GM21515 (cell line): ENCODE measurements around the gene LITAF.

ENCODE experiments used
- ATAC-seq: cut with Tn5 transposase; IDR thresholded peaks from one replicate; pipeline ENCODE4 v1.9.1; 2021; ENCODE audit not compliant: unreplicated experiment

The LITAF gene

DNA sequence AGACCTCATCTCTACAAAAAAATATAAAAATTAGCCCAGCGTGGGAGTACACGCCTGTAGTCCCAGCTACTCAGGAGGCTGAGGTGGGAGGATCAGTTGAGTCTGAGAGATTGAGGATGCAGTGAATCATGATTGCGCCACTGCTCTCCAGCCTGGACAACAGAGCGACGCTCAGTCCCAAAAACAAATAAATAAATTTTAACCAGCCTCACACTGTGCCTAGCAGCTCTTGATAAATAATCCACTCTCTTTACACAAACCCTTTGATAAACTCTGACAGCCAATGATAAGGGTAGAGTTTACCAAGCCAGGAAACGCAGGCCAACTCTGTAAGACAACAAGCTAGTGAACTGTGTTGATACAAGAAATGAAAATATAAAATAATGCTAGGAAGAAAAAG lies 32.7 kb downstream of the LITAF start:
- ATAC-seq, result no peak

DNA sequence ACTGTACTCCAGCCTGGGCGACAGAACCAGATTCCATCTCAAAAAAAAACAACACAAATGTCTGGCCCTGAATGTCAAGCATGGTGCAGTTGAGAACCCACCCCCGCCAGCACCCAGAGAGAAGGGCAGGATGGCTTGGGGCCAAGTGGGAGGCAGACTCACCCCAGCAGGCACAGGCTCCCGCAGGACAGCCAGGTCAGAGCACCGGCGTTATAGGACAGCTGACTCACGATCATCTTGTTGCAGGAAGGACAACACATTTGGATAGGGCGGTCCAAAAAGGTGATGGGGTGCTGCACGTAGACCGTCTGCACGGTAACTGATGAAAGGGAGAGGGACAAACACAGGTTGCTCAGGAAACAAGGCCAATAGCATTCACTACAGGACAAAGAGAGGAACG lies 33.3 kb downstream of the LITAF start:
- no peak for ATAC-seq

DNA sequence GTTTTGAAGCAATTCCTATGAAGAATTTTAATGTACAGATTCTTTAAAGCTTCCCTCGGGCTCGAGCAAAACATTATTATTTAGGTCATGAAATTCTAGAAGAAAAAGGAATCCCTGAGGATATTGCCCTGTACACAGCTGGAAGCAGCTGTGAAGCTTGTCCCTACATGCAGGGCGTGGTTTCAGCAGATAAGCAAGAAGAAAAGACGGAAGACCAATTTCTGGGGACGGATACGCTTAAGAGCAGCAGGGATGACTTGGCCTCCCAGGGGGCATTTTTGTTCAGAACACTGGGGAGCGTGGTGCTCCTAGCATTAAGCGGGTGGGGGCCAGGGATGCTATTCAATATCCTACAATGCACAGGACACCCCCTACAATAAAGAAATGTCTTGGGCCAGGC lies 34.3 kb downstream of the LITAF start:
- no peak for ATAC-seq

DNA sequence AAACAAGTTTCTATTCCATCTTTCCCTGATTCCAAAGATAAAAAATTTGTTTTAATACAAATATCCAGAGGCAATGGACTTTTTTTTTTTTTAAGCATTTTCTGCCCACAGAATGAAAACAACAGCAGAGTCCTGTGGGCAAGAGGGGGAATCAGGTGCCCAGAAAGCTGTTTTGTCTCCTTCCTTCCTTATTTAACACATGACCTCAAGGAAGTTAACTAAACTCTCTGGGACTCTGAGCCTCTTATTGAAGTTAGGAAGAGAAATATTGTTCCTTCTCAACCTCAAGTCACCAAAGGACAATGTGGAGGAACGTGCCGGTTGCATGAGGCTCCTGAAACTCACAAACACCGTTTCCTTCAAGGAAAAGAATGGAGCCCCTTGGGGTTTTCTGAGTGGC lies 34.9 kb downstream of the LITAF start:
- ATAC-seq, result no peak

DNA sequence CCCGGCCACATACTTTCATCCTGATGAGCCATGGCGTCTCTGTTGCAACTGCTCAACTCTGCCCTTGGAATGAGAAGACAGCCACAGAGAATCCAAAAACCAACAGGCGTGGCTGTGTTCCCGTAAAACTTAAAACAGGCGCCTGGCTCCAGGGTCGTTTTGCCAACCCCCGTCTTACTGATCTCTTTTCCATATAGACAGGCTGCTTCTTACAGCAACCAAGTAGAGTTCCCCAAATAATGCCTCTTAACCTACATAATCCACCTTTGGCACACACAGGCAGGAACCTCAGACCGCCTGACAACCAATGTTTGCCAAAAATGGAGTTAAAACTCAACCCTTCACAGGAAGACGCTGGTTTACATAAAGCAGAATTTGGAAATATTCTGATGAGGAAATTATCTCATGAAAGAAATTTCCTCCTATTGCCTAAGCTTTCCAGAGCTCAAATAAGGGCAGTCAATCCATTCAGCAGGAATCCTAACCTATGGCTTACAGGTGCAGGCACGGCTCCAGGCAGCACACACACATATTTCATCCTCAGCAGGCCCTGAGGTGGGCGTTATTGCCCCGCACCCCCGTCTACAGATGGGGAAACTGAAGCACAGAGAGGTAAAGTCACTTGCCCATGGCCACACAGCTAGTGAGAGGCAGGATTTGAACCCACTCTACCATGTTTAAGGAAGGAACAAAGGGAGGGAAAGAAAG lies 35.8 kb downstream of the LITAF start:
- ATAC-seq, result no peak

DNA sequence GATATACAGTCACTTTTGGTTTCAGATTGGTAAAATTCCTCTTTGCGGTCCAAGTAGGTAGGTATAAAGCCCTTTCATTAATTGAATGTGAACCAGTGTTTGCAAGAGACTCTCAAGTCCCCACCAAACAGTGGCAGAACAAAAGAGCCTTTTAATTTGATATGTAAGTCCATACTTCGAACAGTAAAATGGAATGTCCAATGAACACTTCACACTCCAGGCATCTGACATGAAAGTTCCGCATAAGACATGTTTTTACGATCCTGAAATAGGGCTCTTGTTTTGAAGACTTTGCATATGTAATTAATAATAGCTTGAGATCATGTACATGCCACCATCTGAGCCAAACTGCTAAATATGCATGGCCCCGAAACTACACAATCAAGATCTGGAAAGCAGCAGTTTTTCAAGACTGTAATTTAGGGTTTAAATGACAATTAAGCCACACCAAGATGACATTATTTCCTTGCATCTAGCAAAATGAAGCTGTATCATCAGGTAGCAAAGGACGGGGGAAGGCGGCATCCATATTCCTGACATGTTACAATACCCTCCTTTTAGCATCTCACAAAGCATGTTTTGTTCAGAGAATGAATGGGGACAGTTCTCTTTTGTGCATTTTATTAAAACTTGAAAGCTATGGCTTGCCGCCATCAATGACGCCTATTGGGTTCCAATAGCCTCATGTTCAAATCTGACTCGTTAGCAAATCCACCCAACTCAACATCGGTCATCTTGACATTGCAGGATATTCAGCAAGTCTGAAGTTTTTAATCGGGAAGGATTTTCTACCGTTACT lies 39.4 kb downstream of the LITAF start:
- ATAC-seq, result no peak

DNA sequence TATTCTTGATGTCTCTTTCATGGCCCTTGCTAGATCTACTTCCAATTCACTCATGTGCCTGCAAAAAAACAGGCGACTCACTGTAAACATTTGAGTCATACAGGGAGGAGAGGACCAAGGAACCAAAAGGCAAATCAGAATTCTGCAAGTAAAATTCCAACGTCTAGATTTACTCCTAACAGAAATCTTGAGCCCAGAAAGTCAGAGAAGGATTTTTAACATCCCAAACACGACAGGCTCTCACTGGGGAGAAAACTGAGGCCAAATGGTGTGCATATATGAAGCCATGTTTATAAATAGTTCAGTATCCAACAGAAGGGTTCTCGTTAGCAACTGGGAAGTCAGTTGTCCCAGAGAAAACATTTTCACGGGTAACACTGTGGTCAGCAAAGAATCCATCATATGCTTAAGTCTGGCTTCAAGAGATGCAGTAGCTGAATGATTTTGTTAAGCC lies 40.1 kb downstream of the LITAF start:
- no peak for ATAC-seq

DNA sequence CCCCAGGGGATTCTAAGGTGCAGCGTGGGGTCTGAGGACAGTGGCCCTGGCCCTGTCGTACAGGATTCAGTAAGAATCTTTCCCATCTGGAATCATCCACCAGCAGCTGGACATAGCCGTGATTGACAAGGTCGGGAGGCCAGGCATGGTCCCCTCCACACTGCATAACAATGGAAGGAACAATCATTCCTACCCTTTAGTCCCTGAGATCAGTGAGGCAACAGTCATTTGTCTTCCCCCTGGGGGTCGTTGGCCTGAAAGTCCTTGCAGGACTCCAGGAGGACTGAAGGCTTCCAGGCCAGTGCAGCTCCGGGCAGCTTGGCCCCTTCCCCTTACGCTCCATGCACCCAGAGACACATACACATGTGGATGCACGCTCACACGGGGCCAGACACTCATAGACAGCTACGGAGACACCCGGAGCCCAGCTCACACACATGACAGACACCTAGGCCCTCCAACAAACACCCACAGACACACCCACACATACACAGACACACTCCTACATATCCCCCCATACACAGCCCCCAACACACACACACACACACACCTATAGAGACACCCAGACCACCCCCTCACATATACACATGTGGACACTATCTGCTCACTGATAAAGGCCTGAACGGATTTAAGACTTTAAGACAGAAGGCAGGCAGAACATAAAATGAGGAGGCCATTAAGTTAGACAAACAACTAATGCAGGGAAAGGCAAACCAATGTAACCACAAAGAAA lies 42.9 kb downstream of the LITAF start:
- ATAC-seq, result no peak

DNA sequence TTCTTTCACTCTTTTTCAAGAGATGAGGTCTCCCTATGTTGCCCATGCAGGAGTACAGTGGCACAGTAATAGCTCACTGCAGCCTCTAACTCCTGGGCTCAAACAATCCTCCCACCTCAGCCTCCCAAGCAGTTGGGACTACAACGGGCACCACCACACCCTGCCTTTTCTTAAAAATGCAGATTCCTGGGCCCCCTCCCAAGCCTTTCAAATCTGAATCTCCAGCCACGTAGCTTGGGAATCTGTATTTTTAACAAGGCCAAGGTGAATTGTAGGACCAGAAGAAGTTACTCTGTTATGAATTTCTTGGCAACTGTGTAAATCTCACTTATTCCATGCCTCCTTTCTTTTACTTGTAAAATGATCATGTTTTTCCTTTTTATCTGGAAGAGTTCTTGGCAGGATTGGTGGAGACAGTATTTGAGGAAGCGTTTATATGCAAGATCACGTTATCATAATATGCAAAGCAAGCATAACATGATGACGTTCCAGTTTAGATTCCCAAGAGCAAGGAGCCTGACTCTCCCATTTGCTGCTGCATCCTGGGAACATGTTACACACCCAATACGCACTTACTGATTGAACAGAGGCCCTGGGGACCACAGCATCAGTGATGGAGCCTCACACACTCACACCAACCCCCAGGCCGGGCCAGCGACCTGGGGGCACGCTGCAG lies 44.5 kb downstream of the LITAF start:
- ATAC-seq, result no peak

DNA sequence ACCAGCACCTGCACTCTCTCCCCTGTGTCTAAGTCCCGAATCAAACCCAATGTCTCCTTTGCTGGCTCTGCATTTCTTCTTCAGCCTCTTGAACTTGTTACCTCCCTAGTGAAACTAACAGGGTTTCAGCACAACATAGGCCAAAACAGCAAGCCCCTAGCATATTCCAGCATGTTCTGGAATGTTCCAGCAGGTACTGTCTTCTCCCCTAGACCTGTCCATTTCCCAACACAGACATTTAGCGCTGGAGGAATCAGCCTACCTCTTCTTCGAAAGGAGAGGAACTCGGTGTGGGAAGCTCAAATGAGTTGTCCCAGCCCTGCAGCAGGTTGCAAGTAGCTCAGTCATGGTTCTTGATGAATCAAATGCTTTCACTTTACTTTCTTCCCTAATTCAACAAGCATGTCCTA lies 47.1 kb downstream of the LITAF start:
- no peak for ATAC-seq

DNA sequence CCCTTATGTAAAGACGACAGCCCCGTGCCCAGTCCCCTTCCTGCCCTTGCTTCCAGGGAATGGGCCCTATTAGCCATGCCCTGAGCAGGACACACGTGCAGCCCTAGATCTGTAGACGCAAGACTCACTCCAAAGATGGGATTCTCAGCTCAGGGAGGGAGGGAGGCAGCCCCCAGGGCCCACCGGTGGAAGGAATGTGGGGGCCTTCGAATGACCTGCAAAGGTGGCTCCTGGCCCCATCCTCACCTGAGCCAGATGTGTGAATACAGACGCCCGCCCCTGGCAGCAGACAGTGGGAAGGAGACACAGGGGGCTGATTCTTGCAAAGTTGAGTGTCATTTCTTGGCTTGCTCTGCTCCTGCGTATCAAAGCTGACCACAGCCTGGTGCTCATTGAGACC lies 47.8 kb downstream of the LITAF start:
- ATAC-seq, result no peak

DNA sequence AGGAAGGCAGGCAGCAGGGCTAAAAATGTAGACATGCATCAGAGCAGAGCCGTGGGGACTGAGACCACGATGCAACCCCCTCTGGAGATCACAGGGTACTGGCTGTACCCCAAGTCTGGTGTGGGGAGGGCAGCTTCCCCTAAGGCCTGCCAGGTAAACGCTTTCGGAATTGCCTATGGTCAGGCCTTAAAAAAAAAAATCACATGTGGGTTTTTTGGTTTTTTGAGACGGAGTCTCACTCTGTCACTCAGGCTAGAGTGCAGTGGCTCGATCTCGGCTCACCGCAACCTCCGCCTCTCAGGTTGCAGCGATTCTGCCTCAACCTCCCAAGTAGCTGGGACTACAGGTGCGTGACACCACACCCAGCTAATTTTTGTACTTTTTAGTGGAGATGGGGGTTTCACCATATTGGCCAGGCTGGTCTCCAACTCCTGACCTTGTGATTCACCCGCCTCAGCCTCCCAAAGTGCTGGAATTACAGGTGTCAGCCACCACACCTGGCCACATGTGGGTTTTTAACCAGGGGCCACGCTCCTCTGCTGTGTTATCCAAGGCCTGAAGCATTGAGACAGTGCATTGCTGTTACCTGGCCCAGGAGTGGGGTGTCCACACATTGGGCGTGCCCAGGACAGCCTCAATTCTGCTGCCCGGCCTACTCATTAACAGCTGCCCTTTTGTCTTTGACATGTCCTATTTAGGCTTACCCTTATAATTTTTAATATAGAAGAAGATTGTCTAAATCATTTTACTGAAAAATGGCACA lies 50.4 kb downstream of the LITAF start:
- no peak for ATAC-seq

DNA sequence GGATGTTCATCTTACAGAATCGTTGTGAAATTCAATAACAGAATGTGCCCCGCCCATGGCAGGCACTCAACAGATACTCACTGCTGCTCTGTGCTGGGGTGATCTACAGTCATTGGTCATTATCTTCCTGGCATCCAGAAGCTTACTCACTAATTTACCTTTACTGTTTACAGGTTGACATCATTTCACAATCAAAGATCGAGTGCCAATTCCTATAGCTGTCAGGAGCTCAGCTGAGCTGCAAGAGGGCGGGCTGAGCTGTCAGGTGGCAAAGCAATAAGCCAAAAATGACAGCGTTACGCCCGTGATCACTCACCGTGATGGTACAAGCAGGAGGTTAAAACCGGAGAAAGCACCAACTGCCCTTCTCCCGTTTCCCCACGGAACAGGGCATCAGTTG lies 51.2 kb downstream of the LITAF start:
- ATAC-seq, result no peak

DNA sequence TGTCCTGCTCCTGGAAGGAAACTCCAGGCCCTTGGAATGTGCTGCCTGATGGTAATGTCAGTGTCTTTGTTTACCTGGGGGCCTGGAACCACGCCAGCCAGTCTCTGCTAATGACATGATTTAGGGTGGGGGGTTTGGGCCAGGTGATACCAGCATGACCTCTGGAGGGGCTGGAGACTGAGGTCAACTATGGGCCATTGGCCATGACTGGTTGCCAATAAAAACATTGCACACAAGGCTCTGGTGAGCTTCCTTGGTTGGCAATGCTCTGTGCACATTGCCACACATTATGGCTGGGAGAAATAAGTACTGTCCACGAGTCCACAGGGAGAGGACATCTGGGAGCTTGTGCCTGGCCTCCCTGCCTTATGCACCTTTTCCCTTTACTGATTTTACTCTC lies 52.5 kb downstream of the LITAF start:
- no peak for ATAC-seq

DNA sequence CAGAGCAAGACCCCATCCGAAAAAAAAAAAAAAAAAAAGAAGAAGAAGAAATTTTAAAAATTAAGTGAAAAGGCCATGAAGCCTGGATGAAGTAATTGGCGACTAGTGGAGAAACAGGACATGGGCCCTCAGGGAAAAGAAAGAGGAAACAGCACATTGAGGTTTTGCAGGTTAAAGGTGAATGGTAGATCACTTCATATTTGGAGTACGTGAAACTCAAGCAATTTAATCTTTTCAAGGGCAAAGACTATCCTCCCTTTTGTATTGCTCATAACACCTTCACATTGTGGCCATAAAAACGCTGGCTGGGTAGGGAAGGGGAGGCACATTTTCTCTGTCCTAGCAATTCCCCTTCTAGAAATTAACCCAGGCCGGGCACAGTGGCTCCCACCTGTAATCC lies 53.1 kb downstream of the LITAF start:
- ATAC-seq, result no peak

DNA sequence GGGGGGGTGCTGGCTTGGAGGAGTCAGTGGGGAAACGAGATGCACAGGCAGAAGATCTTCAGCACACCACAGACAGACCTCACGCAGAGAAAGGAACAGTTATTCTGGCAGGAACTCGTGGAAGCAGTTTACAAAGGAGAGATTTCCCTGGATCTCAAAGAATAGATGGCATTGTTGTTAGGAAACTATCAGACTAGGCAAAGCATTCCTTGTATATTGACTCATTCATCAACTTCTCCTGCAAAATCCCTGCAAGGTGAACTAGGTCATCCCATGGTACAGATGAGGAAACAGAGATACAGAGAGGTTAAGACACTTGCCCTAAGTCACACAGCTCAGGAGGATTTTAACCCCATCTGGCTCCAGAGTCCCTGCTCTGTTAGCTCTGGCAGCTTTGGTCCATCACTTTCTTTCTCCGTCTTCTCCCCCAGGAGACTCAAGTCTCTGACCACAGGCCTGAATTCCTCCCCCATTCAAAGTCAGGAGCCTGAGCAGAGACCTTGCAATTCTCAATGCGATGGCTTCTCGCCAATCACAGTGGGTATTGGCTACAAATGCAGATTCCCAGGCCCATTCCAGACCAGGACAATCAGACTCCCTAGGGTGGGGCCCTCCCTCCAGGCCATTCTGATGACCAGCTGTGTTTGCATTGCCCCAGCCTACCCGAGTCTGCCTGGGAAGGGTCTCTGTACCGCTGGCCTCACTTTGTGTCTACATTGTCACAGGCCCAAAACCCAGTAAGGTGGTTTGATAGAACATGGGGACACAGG lies 56.4 kb downstream of the LITAF start:
- no peak for ATAC-seq

DNA sequence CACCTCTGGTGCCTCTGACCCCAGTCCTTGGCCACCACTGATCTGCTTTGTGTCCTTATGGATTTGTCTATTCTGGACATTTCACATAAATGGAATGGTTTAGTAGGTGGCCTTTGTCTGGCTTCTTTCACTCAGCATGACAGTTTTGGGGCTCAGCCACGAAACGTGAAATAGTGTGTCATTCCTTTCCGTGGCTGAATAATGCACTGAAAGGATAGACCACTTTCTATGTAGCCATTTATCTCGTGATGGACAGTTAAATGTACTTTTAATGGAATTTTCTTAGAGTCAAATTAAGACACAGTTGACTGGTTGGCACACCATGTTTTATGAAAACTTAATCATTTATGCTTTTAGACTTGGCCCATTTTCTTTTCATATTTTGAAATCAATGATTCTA lies 57.4 kb downstream of the LITAF start:
- ATAC-seq, result no peak

DNA sequence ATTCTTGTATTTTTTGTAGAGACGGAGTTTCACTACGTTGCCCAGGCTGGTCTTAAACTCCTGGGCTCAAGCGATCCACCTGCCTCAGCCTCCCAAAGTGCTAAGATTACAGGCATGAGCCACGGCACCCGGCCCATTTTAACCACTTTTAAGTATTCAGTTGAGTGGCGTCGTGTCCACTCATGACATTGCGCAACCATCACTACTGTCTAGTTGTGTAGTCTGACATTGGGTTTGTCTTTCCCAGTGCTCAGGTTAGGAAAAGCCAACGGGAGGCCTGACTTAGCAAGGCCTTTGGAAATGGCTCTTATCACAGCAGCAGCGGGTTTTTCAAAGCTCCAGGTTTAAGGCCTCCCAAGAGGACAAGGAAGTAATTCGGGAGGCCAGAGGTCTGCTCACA lies 58.7 kb downstream of the LITAF start:
- ATAC-seq, result no peak

DNA sequence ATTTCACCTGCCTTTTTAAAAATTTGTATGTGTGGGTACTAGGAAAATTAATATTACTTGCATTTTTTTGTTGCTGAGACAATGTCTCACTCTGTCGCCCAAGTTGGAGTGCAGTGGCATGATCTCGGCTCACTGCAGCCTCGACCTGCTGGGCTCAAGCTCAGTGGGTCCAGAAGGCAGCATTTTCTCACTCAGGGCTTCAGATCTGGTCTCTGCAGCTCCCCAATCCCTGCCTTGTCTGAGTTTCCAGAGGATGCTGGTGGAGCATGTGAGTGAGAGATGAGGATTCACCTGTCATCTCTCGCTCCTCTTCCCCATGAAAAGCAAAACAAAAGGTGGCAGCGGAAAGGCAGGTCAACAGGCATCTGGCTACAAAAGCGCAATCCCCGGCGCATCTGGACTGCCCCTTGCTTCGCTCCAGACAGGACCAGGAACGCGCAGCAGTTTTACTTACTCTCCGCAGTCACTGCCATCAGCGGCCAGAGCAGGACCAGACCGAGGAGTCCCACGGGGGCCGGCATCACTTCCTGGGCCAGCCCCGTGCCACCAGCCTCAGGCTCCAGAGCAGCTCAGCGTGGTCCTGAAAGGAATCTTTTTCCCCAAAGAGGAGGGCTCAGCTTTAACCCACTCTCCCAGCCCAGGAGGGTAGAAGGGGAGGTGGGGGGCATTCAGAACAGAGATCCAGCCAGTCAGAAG lies 59.9 kb downstream of the LITAF start:
- ATAC-seq, result no peak
